Endometrium (tissue), 2 donors: ENCODE data around the gene AP2A2.
A peak's percentile ranks its signal among the peaks of the same experiment; 100 is the strongest.
"Not testable (repeated sequence)": the region's sequence is repeated elsewhere in the genome, so short reads cannot be mapped to it uniquely, and the experiment has no call there.

Experiments used
- FAIRE-seq: peaks from 2 replicates; lab custom pipeline; 2012; peaks lifted over from hg19 to GRCh38; lab: Jason Lieb, UNC
- donor health status: control.
- donor health status: control.

Gene AP2A2

GRCh38 chr11:954392-955153 is 28.9 kb downstream of the AP2A2 start:
- peak; percentile 33 for FAIRE-seq

GRCh38 chr11:955154-956063 is 29.7 kb downstream of the AP2A2 start:
- FAIRE-seq = no peak

- FAIRE-seq = no peak
Measured at GRCh38 chr11:957212-957920, 31.7 kb downstream of the AP2A2 start.

GRCh38 chr11:958101-958500 is 32.4 kb downstream of the AP2A2 start:
- no peak for FAIRE-seq

- FAIRE-seq = no peak
Measured at GRCh38 chr11:959027-959426, 33.4 kb downstream of the AP2A2 start.

GRCh38 chr11:959608-960007 is 33.9 kb downstream of the AP2A2 start:
- no peak for FAIRE-seq

- FAIRE-seq = not testable (repeated sequence)
Measured at GRCh38 chr11:961310-961920, 35.7 kb downstream of the AP2A2 start.

GRCh38 chr11:961921-962320 is 36.3 kb downstream of the AP2A2 start:
- no peak for FAIRE-seq

GRCh38 chr11:962688-963087 is 37.0 kb downstream of the AP2A2 start:
- FAIRE-seq = no peak

GRCh38 chr11:963852-964251 is 38.2 kb downstream of the AP2A2 start:
- FAIRE-seq = no peak

GRCh38 chr11:965206-965775 is 39.6 kb downstream of the AP2A2 start:
- no peak for FAIRE-seq

- no peak for FAIRE-seq
Measured at GRCh38 chr11:967995-968751, 42.5 kb downstream of the AP2A2 start.

- no peak for FAIRE-seq
Measured at GRCh38 chr11:968822-969221, 43.2 kb downstream of the AP2A2 start.

GRCh38 chr11:969651-970205 is 44.1 kb downstream of the AP2A2 start:
- FAIRE-seq = no peak

GRCh38 chr11:970319-970871 is 44.7 kb downstream of the AP2A2 start:
- no peak for FAIRE-seq

GRCh38 chr11:971092-971690 is 45.5 kb downstream of the AP2A2 start:
- FAIRE-seq = no peak

- FAIRE-seq = no peak
Measured at GRCh38 chr11:971731-972365, 46.2 kb downstream of the AP2A2 start.

- no peak for FAIRE-seq
Measured at GRCh38 chr11:972523-973211, 47.0 kb downstream of the AP2A2 start.

GRCh38 chr11:973237-973636 is 47.6 kb downstream of the AP2A2 start:
- FAIRE-seq = no peak
